ENCODE results near the gene SRPX2. TPM values are rescaled to one million over a fixed set of nuclear protein-coding genes. Genes with fewer than 3 reads are reported as not detected.

The SRPX2 gene
- total and polyA plus RNA-seq, 12 donors: 4.2 to 27.5 (median 6.9) TPM

DNA sequence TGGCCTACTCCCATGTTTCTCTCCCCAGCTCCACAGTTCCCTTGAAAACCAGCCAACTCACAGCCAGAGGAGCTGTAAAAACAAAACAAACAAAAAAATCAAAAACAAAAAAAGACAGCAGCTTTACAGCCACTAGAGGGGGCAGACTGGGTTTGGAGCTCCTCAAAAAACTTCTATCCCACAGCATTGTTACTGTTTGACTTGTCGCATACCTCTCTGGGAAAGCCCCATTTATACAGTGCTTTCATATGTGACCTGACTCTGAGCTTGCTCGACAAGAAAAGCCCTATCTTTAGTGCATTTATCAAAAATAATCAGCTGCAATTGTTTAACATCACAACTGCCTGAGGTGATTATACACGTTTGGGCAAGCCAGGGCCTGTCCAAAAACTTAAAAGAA, 29.0 kb upstream of the SRPX2 start:
- intact Hi-C loops (cut with DNase I): loop anchor here in 1 of 10 donors (10.0 kb wide), 1 partner anchor 100 kb away; no protein-coding TSS in a partner anchor
- H3K27ac ChIP-seq: no peak overlapping the region
- peak in 8 of 9 donors; percentile 10 to 55 (median 44) for TF ChIP-seq CTCF (IDR thresholded peaks at IDR 0.05)

DNA sequence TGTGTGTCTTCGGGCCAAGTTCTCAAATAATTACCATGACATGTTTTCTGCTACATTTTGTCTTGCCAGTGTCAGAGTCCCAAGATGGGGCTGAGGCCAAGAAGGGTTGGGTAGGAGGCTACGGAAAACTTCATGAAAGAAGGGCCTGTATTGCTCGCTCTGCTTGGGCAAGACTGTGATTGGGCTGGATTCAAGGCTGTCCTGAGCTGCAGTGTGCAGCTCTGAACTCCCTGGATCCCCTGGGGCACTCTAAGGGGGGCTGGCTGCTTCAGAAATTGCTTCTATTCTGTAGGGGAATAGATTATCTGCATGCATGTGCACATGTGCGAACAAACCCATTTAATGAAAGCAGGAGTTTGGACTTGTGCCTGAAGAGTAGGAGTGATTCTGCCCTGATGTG, 21.0 kb upstream of the SRPX2 start:
- Histone ChIP-seq H3K27me3 (peaks cover 0 to 59% (median 0%) of the 10 kb centered on the region in 7 donors), H3K36me3 (no peaks in the 10 kb centered on the region), H3K4me3 (no peak overlapping the region), H3K27ac (no peak overlapping the region), H3K9me3 (no peaks in the 10 kb centered on the region), H3K4me1 (no peaks in the 10 kb centered on the region)
- no peak for DNase-seq
- intact Hi-C loops (cut with DNase I): no loop called here
- no peak for ATAC-seq
- TF ChIP-seq CTCF (IDR thresholded peaks at IDR 0.05): no peak
- WGBS, 2 donors: 59 to 66% methylated on average over 4 of the region's 4 CpGs

More for the DNA sequence above, 29.0 kb upstream of the SRPX2 start:
- 27 to 33% methylated on average over 3 of the region's 3 CpGs for WGBS, 2 donors
- no peak overlapping the region for H3K4me3 ChIP-seq
- ATAC-seq (no peak), DNase-seq (peak in 1 of 2 donors; percentile 12)
- H3K27me3 ChIP-seq: peaks cover 0 to 74% (median 0%) of the 10 kb centered on the region in 7 donors
- H3K36me3 ChIP-seq: no peaks in the 10 kb centered on the region
- H3K9me3 ChIP-seq: no peaks in the 10 kb centered on the region
- no peaks in the 10 kb centered on the region for H3K4me1 ChIP-seq

GRCh38 chrX:100625985-100626491, 18.0 kb upstream of the SRPX2 start:
- Histone ChIP-seq H3K27ac (no peak overlapping the region), H3K27me3 (peaks cover 0 to 67% (median 0%) of the 10 kb centered on the region in 7 donors), H3K9me3 (no peaks in the 10 kb centered on the region), H3K4me3 (no peak overlapping the region), H3K36me3 (peaks cover 0 to 20% (median 0%) of the 10 kb centered on the region in 9 donors), H3K4me1 (no peaks in the 10 kb centered on the region)
- intact Hi-C loops (cut with DNase I): no loop called here
- DNase-seq (no peak), ATAC-seq (no peak)
- 81 to 89% methylated on average over 5 of the region's 5 CpGs for WGBS, 2 donors
- TF ChIP-seq CTCF (IDR thresholded peaks at IDR 0.05): no peak

DNA sequence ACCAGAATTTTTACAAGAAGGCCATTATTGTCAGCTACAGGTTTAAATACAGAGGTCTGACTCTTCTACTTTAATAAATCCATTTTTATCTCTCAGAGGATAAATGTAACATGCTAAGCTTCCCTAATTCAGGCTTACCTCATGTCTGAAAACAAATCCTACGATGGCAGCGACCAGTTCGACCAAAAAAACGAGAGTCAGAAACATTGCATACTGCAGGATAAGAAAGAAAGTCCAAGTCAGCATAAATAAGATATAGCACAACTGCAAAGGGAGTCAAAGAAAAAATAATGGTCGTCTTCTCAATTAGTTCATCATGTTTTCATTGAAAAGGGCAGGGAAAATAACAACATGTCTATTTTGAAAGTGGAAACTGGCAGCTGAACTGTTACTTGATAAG, 9.0 kb upstream of the SRPX2 start:
- DNase-seq (no peak), ATAC-seq (no peak)
- Histone ChIP-seq H3K27ac (no peak overlapping the region), H3K9me3 (no peaks in the 10 kb centered on the region), H3K27me3 (peaks cover 0 to 83% (median 0%) of the 10 kb centered on the region in 7 donors), H3K36me3 (peaks cover 0 to 25% (median 0%) of the 10 kb centered on the region in 9 donors), H3K4me3 (no peak overlapping the region), H3K4me1 (peaks cover 0 to 3% (median 0%) of the 10 kb centered on the region in 9 donors)
- no peak for TF ChIP-seq CTCF (IDR thresholded peaks at IDR 0.05)
- 64 to 77% methylated on average over 5 of the region's 5 CpGs for WGBS, 2 donors
- intact Hi-C loops (cut with DNase I): loop anchor here in 4 of 10 donors (10.0 kb wide), 3 partner anchors 120 to 190 kb away; no protein-coding TSS in a partner anchor
